ENCODE measurements around the gene CEACAM21. TPM values are rescaled to one million over a fixed set of nuclear protein-coding genes. Genes with fewer than 3 reads are reported as not detected.
A peak's percentile ranks its signal among the peaks of the same experiment; 100 is the strongest.
"Not testable (repeated sequence)": the region's sequence is repeated elsewhere in the genome, so short reads cannot be mapped to it uniquely, and the experiment has no call there.

The CEACAM21 gene
- total and polyA plus RNA-seq, 4 donors, result 0.38 to 3.1 (median 1.6) TPM; not detected in 1

GRCh38 chr19:41570639-41571112 lies 5.3 kb upstream of the CEACAM21 start:
- peak; percentile 84 for ATAC-seq (ENCODE audit: low FRiP score)
- Histone ChIP-seq H3K36me3 (ENCODE audit: control insufficient read depth in 1 of 2, insufficient read depth in 2 of 2, low read length in 1 of 2) (no peaks in the 10 kb centered on the region), H3K4me3 (ENCODE audit: low read length in 2 of 2) (no peak overlapping the region), H3K27ac (ENCODE audit: low read depth in 1 of 2, low read length in 2 of 2) (no peak overlapping the region), H3K27me3 (ENCODE audit: control insufficient read depth in 1 of 2, insufficient read depth in 2 of 2, low read length in 1 of 2) (no peaks in the 10 kb centered on the region), H3K9me3 (ENCODE audit: control insufficient read depth, low read length) (no peaks in the 10 kb centered on the region), H3K4me1 (ENCODE audit: control insufficient read depth in 1 of 2, insufficient read depth in 2 of 2, low read length in 2 of 2) (no peaks in the 10 kb centered on the region)
- 1% methylated on average over 7 of the region's 7 CpGs for WGBS, 2 donors
- DNase-seq, result peak; percentile 83 to 91
- intact Hi-C loops (cut with DNase I), result loop anchor here in 1 of 2 donors (5.0 kb wide), 1 partner anchor 123 kb away; no protein-coding TSS in a partner anchor

DNA sequence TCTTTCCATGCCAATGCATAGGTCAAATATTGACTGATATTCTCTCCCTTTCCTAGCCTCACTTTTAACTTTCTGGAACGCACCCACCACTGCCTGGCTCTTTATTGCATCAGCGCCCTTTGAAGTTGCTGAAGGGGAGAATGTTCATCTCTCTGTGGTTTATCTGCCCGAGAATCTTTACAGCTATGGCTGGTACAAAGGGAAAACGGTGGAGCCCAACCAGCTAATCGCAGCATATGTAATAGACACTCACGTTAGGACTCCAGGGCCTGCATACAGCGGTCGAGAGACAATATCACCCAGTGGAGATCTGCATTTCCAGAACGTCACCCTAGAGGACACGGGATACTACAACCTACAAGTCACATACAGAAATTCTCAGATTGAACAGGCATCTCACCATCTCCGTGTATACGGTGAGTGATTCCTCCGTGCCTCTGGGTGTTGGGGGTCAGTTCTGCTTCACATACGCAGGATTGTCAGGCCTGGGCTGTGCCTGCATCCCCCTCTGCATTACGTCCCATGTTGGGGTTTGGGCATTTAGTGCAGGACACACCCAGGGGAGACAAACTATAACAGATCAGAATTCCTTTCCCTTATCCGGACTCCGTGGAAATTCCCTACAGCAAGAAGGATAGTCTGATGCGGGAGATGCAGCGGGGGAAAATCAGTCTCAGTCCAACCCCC lies 1.3 kb downstream of the CEACAM21 start:
- 69 to 75% methylated on average over 19 of the region's 19 CpGs for WGBS, 2 donors
- no peak overlapping the region for H3K4me3 ChIP-seq (ENCODE audit: low read length in 2 of 2)
- no peak overlapping the region for H3K27ac ChIP-seq (ENCODE audit: low read depth in 1 of 2, low read length in 2 of 2)
- H3K27me3 ChIP-seq (ENCODE audit: control insufficient read depth in 1 of 2, insufficient read depth in 2 of 2, low read length in 1 of 2), result no peaks in the 10 kb centered on the region
- ATAC-seq (ENCODE audit: low FRiP score) (no peak), DNase-seq (no peak)
- peaks cover 8% of the 10 kb centered on the region for H3K9me3 ChIP-seq (ENCODE audit: control insufficient read depth, low read length)
- no peaks in the 10 kb centered on the region for H3K36me3 ChIP-seq (ENCODE audit: control insufficient read depth in 1 of 2, insufficient read depth in 2 of 2, low read length in 1 of 2)
- intact Hi-C loops (cut with DNase I), result no loop called here
- no peaks in the 10 kb centered on the region for H3K4me1 ChIP-seq (ENCODE audit: control insufficient read depth in 1 of 2, insufficient read depth in 2 of 2, low read length in 2 of 2)

DNA sequence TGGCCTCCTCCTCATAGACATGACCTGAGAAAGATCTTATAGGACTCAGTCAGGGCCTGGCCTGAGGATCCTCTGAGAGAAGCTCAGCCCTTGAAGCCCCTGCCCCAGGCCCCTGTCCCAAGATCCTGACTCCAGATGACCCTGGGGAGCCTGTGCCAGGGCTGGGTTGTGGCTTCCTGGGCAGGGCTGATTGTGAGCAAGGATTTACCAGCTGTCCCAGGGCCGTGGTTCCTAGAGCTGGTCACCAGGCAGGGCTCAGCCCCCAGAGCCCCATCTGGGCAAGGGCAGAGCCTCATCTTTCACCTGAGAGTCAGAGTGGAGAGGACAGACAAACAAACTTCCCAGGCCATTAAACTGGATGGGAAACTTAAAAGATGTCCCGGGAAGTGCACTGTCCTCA lies 1.9 kb downstream of the CEACAM21 start:
- Histone ChIP-seq H3K36me3 (ENCODE audit: control insufficient read depth in 1 of 2, insufficient read depth in 2 of 2, low read length in 1 of 2) (no peaks in the 10 kb centered on the region), H3K4me3 (ENCODE audit: low read length in 2 of 2) (no peak overlapping the region), H3K4me1 (ENCODE audit: control insufficient read depth in 1 of 2, insufficient read depth in 2 of 2, low read length in 2 of 2) (no peaks in the 10 kb centered on the region), H3K27me3 (ENCODE audit: control insufficient read depth in 1 of 2, insufficient read depth in 2 of 2, low read length in 1 of 2) (no peaks in the 10 kb centered on the region), H3K9me3 (ENCODE audit: control insufficient read depth, low read length) (peaks cover 9% of the 10 kb centered on the region), H3K27ac (ENCODE audit: low read depth in 1 of 2, low read length in 2 of 2) (no peak overlapping the region)
- DNase-seq (no peak), ATAC-seq (ENCODE audit: low FRiP score) (no peak)
- WGBS, 2 donors, result 59 to 64% methylated on average over 2 of the region's 2 CpGs
- intact Hi-C loops (cut with DNase I), result no loop called here

- DNase-seq (no peak), ATAC-seq (ENCODE audit: low FRiP score) (no peak)
- no peaks in the 10 kb centered on the region for H3K4me1 ChIP-seq (ENCODE audit: control insufficient read depth in 1 of 2, insufficient read depth in 2 of 2, low read length in 2 of 2)
- H3K9me3 ChIP-seq (ENCODE audit: control insufficient read depth, low read length), result peaks cover 9% of the 10 kb centered on the region
- no peak overlapping the region for H3K27ac ChIP-seq (ENCODE audit: low read depth in 1 of 2, low read length in 2 of 2)
- intact Hi-C loops (cut with DNase I), result no loop called here
- WGBS, 2 donors, result 53 to 55% methylated on average over 2 of the region's 2 CpGs
- H3K4me3 ChIP-seq (ENCODE audit: low read length in 2 of 2), result no peak overlapping the region
- H3K27me3 ChIP-seq (ENCODE audit: control insufficient read depth in 1 of 2, insufficient read depth in 2 of 2, low read length in 1 of 2), result no peaks in the 10 kb centered on the region
- no peaks in the 10 kb centered on the region for H3K36me3 ChIP-seq (ENCODE audit: control insufficient read depth in 1 of 2, insufficient read depth in 2 of 2, low read length in 1 of 2)
Observed at GRCh38 chr19:41578886-41579285, 2.9 kb downstream of the CEACAM21 start.

GRCh38 chr19:41581068-41581467 lies 5.1 kb downstream of the CEACAM21 start:
- 54 to 57% methylated on average over 4 of the region's 4 CpGs for WGBS, 2 donors
- ATAC-seq (ENCODE audit: low FRiP score); H3K36me3 ChIP-seq (ENCODE audit: control insufficient read depth in 1 of 2, insufficient read depth in 2 of 2, low read length in 1 of 2); H3K4me1 ChIP-seq (ENCODE audit: control insufficient read depth in 1 of 2, insufficient read depth in 2 of 2, low read length in 2 of 2); DNase-seq; H3K4me3 ChIP-seq (ENCODE audit: low read length in 2 of 2); H3K9me3 ChIP-seq (ENCODE audit: control insufficient read depth, low read length); H3K27ac ChIP-seq (ENCODE audit: low read depth in 1 of 2, low read length in 2 of 2); intact Hi-C loops (cut with DNase I); H3K27me3 ChIP-seq (ENCODE audit: control insufficient read depth in 1 of 2, insufficient read depth in 2 of 2, low read length in 1 of 2): not testable (repeated sequence)

- 86 to 91% methylated on average over 1 of the region's 1 CpG for WGBS, 2 donors
- H3K27me3 ChIP-seq (ENCODE audit: control insufficient read depth in 1 of 2, insufficient read depth in 2 of 2, low read length in 1 of 2); H3K4me1 ChIP-seq (ENCODE audit: control insufficient read depth in 1 of 2, insufficient read depth in 2 of 2, low read length in 2 of 2); DNase-seq; ATAC-seq (ENCODE audit: low FRiP score); H3K9me3 ChIP-seq (ENCODE audit: control insufficient read depth, low read length); H3K27ac ChIP-seq (ENCODE audit: low read depth in 1 of 2, low read length in 2 of 2); H3K36me3 ChIP-seq (ENCODE audit: control insufficient read depth in 1 of 2, insufficient read depth in 2 of 2, low read length in 1 of 2); intact Hi-C loops (cut with DNase I); H3K4me3 ChIP-seq (ENCODE audit: low read length in 2 of 2): not testable (repeated sequence)
Observed at GRCh38 chr19:41582577-41583182, 6.7 kb downstream of the CEACAM21 start.

DNA sequence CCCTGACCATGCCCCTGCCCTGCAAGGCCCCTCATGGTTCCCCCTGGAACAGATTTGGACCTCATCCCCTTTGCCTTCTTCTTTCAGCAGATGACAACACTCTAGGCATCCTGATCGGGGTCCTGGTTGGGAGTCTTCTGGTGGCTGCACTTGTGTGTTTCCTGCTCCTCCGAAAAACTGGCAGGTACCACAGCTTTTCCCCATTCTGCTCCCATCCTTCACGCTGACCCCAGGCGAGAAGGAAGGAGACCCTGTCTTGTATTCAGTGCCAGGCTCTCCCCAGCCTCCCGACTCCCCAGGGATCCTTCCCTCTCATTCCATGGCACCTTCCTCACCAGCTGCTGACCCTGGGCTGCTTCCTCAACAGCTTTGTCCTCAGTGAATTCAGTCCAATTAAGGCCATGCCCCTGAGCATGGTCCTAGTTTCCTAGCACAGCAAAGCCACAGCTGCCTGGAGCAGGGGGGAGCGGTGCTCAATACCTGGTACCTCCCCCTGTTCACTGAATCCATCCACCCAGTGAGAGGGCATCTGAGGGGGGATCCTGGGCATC lies 8.4 kb downstream of the CEACAM21 start:
- intact Hi-C loops (cut with DNase I), result no loop called here
- no peak overlapping the region for H3K27ac ChIP-seq (ENCODE audit: low read depth in 1 of 2, low read length in 2 of 2)
- no peaks in the 10 kb centered on the region for H3K4me1 ChIP-seq (ENCODE audit: control insufficient read depth in 1 of 2, insufficient read depth in 2 of 2, low read length in 2 of 2)
- DNase-seq (no peak), ATAC-seq (ENCODE audit: low FRiP score) (no peak)
- no peaks in the 10 kb centered on the region for H3K27me3 ChIP-seq (ENCODE audit: control insufficient read depth in 1 of 2, insufficient read depth in 2 of 2, low read length in 1 of 2)
- no peak overlapping the region for H3K4me3 ChIP-seq (ENCODE audit: low read length in 2 of 2)
- H3K9me3 ChIP-seq (ENCODE audit: control insufficient read depth, low read length), result peaks cover 7% of the 10 kb centered on the region
- H3K36me3 ChIP-seq (ENCODE audit: control insufficient read depth in 1 of 2, insufficient read depth in 2 of 2, low read length in 1 of 2), result no peaks in the 10 kb centered on the region
- 57 to 61% methylated on average over 6 of the region's 6 CpGs for WGBS, 2 donors

DNA sequence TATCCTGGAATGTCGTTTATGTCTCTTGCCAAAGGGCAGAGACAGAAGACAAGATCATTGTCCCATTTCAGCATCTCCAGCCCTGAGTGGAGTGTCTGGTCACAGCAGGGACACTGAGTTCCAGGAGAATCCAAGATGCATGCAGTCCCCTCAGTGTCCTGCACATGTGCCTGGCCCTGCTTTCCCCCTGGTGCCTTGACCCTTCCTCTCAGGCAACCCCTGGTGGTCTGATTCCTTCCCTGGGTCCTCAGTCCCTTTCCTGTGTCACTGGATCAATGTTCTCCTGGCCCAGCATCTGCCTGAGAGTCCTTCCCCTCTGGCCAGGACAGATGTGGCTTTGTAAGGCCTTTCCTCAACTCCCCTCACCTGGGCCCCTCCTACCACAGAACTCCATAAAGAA lies 9.0 kb downstream of the CEACAM21 start:
- Histone ChIP-seq H3K4me3 (ENCODE audit: low read length in 2 of 2) (no peak overlapping the region), H3K36me3 (ENCODE audit: control insufficient read depth in 1 of 2, insufficient read depth in 2 of 2, low read length in 1 of 2) (no peaks in the 10 kb centered on the region), H3K27me3 (ENCODE audit: control insufficient read depth in 1 of 2, insufficient read depth in 2 of 2, low read length in 1 of 2) (no peaks in the 10 kb centered on the region), H3K4me1 (ENCODE audit: control insufficient read depth in 1 of 2, insufficient read depth in 2 of 2, low read length in 2 of 2) (no peaks in the 10 kb centered on the region), H3K27ac (ENCODE audit: low read depth in 1 of 2, low read length in 2 of 2) (no peak overlapping the region), H3K9me3 (ENCODE audit: control insufficient read depth, low read length) (peaks cover 7% of the 10 kb centered on the region)
- DNase-seq (no peak), ATAC-seq (ENCODE audit: low FRiP score) (no peak)
- WGBS, 2 donors, result 69 to 91% methylated on average over 1 of the region's 1 CpG
- intact Hi-C loops (cut with DNase I), result no loop called here

- H3K36me3 ChIP-seq (ENCODE audit: control insufficient read depth in 1 of 2, insufficient read depth in 2 of 2, low read length in 1 of 2), result no peaks in the 10 kb centered on the region
- H3K27me3 ChIP-seq (ENCODE audit: control insufficient read depth in 1 of 2, insufficient read depth in 2 of 2, low read length in 1 of 2), result no peaks in the 10 kb centered on the region
- no peak overlapping the region for H3K4me3 ChIP-seq (ENCODE audit: low read length in 2 of 2)
- intact Hi-C loops (cut with DNase I), result no loop called here
- H3K27ac ChIP-seq (ENCODE audit: low read depth in 1 of 2, low read length in 2 of 2), result no peak overlapping the region
- DNase-seq (no peak), ATAC-seq (ENCODE audit: low FRiP score) (no peak)
- peaks cover 3% of the 10 kb centered on the region for H3K9me3 ChIP-seq (ENCODE audit: control insufficient read depth, low read length)
- no peaks in the 10 kb centered on the region for H3K4me1 ChIP-seq (ENCODE audit: control insufficient read depth in 1 of 2, insufficient read depth in 2 of 2, low read length in 2 of 2)
Observed at GRCh38 chr19:41586064-41586463, 10.1 kb downstream of the CEACAM21 start.
